Calu3 (cell line): ENCODE data around the gene PYDC2. TPM values are rescaled to one million over a fixed set of nuclear protein-coding genes. Genes with fewer than 3 reads are reported as not detected.

Source experiments
- Bru-seq: library from RNA; stranded (reverse); fragments of 400-500 nt; gene quantifications from one replicate; lab custom pipeline; 2021; lab: Mats Ljungman, UMichigan
- BruChase-seq, 2 experiments: library from RNA; stranded (reverse); fragments of 400-500 nt; gene quantifications; one replicate each; lab custom pipeline; 2021; lab: Mats Ljungman, UMichigan
- BruUV-seq: library from RNA; stranded (reverse); fragments of 400-500 nt; replicated peaks from 2 replicates; lab custom pipeline; 2021; lab: Mats Ljungman, UMichigan
- CTCF ChIA-PET: fragments of 300-600 bp; sonication (Branson Sonifier 250); formaldehyde crosslinking; loops from one replicate; lab custom pipeline; 2022; ENCODE audit warnings: antibody characterized with exemption; lab: Charles Lee
- DNase-seq: peaks from one replicate; pipeline ENCODE4 v3.0.0; 2022
- H3K27ac Mint-ChIP-seq: one replicate; pipeline ENCODE4 v1.8.0; 2022; ENCODE audit warnings: mixed read lengths; ENCODE audit not compliant: unreplicated experiment
- H3K27me3 Mint-ChIP-seq: one replicate; pipeline ENCODE4 v1.8.0; 2022; ENCODE audit warnings: mixed read lengths; ENCODE audit not compliant: unreplicated experiment
- H3K36me3 Mint-ChIP-seq: one replicate; pipeline ENCODE4 v1.8.0; 2022; ENCODE audit warnings: mild to moderate bottlenecking, moderate library complexity, mixed read lengths; ENCODE audit not compliant: insufficient read depth, unreplicated experiment
- H3K4me1 Mint-ChIP-seq: one replicate; pipeline ENCODE4 v1.8.0; 2022; ENCODE audit warnings: mild to moderate bottlenecking, low read depth, mixed read lengths; ENCODE audit not compliant: unreplicated experiment
- H3K4me3 Mint-ChIP-seq: one replicate; pipeline ENCODE4 v1.8.0; 2022; ENCODE audit warnings: mild to moderate bottlenecking, low read depth, moderate library complexity, mixed read lengths; ENCODE audit not compliant: unreplicated experiment
- H3K9me3 Mint-ChIP-seq: one replicate; pipeline ENCODE4 v1.8.0; 2022; ENCODE audit warnings: low read depth, mixed read lengths; ENCODE audit not compliant: unreplicated experiment
- CTCF ChIP-seq: fragments of 200-600 bp; IDR thresholded peaks from one replicate; pipeline ENCODE4 v1.8.0; 2022; ENCODE audit warnings: antibody characterized with exemption; ENCODE audit not compliant: unreplicated experiment
- intact Hi-C: fragments of 100-400 bp; cut with micrococcal nuclease; formaldehyde crosslinking; loops from one replicate; pipeline ENCODE4 v1.10.0; 2022; ENCODE audit not compliant: unreplicated experiment
- long read RNA-seq: library from polyadenylated mRNA; stranded (forward); transcript quantifications from one replicate; pipeline ENCODE4 v2.0.0, GENCODE V29; 2022
- total RNA-seq: library from RNA; stranded (reverse); gene quantifications from 2 replicates; pipeline ENCODE4 v1.2.3, GENCODE V29; 2022

The PYDC2 gene
- not detected in 2 replicates for total RNA-seq
- percentile 22 among the genes with signal in this experiment for Bru-seq, nascent RNA
- BruChase-seq, experiment 1, labeled RNA remaining after a 6-hour chase, result not detected
- percentile 28 among the genes with signal in this experiment for BruChase-seq, experiment 2, labeled RNA remaining after a 2-hour chase
- long read RNA-seq, result 0 reads

DNA sequence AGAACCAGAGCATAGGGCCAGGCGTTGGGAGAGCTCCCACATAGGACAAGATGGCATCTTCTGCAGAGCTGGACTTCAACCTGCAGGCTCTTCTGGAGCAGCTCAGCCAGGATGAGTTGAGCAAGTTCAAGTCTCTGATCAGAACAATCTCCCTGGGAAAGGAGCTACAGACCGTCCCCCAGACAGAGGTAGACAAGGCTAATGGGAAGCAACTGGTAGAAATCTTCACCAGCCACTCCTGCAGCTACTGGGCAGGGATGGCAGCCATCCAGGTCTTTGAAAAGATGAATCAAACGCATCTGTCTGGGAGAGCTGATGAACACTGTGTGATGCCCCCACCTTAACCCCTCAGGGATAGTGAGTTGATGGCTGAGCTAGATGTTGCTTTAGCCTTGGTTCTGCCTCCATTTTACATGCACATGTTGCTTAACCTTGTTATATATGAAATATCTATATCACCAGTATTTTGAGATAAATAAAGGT, at the start of gene PYDC2:
PYDC2 (plus strand) TSS at position 51 of the 483 bp plus-strand sequence; CDS start at position 51, 0 bp downstream.
- intact Hi-C loops, result no loop called here
- no peak for TF ChIP-seq CTCF
- H3K4me3 Mint-ChIP-seq, result no peak within 1 kb of the TSS

DNA sequence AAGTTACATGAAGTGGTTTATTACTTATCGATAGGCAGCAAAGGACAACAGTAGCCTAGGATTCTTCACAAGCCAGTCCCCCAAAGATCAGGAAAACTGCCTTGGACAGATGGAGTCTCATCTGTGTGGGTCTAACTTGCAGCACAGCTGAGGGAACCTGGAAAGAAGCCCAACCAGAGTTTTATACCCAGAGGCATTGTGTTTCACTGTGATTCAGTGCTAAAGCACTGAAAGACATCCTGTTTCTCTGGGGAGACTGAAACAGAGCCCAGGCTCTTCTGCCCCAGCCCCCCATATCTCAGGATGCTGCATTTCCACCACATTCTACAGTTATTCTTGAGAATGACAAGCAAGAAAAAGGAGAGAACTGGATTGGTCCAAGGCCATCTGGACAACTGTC, 48.2 kb upstream of the PYDC2 start:
- no peaks in the 10 kb centered on the region for H3K27me3 Mint-ChIP-seq
- no peak overlapping the region for H3K4me3 Mint-ChIP-seq
- no peak for DNase-seq
- CTCF ChIA-PET, result no interaction called here
- peaks cover 8% of the 10 kb centered on the region for H3K4me1 Mint-ChIP-seq
- TF ChIP-seq CTCF, result no peak
- intact Hi-C loops, result loop anchor here (10.0 kb wide), 2 partner anchors 712 to 772 kb away; no protein-coding TSS in a partner anchor
- H3K27ac Mint-ChIP-seq, result no peak overlapping the region
- BruUV-seq, result no TSS peak
- peaks cover 4% of the 10 kb centered on the region for H3K9me3 Mint-ChIP-seq
- H3K36me3 Mint-ChIP-seq, result no peaks in the 10 kb centered on the region

More for the DNA sequence above, at the start of gene PYDC2:
- Mint-ChIP-seq H3K4me1 (peaks cover 13% of the 10 kb centered on the region), H3K9me3 (no peaks in the 10 kb centered on the region), H3K36me3 (no peaks in the 10 kb centered on the region), H3K27ac (no peak within 1 kb of the TSS), H3K27me3 (no peaks in the 10 kb centered on the region)
- CTCF ChIA-PET, result no interaction called here
- BruUV-seq, result no TSS peak
- DNase-seq, result no peak

DNA sequence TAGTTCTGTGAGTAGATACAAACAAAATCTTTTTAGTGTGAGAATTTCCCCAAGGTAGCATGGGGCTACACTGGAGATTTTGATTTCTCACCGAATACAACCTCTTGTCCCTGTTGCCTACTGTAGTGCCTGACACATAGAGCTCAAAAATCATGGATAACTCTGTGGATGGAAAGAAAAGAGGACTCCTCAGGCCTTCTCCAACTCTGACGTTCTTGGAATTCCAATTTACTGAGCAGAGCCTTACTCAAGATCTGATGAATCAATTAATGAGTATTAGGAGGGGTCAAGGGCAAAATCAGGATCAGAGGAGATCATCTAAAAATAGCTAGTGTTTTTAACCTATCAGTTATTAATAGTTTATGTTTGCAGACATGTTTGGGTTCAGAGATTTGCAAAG, 46.7 kb upstream of the PYDC2 start:
- Mint-ChIP-seq H3K36me3 (no peaks in the 10 kb centered on the region), H3K27me3 (no peaks in the 10 kb centered on the region), H3K9me3 (peaks cover 4% of the 10 kb centered on the region), H3K4me1 (peaks cover 8% of the 10 kb centered on the region), H3K27ac (no peak overlapping the region), H3K4me3 (no peak overlapping the region)
- no peak for DNase-seq
- TF ChIP-seq CTCF, result no peak
- CTCF ChIA-PET, result no interaction called here
- BruUV-seq, result no TSS peak
- intact Hi-C loops, result loop anchor here (10.0 kb wide), 2 partner anchors 711 to 771 kb away; no protein-coding TSS in a partner anchor

- DNase-seq, result no peak
- Mint-ChIP-seq H3K27ac (no peak overlapping the region), H3K36me3 (no peaks in the 10 kb centered on the region), H3K9me3 (peaks cover 4% of the 10 kb centered on the region), H3K4me1 (peaks cover 8% of the 10 kb centered on the region), H3K4me3 (no peak overlapping the region), H3K27me3 (no peaks in the 10 kb centered on the region)
- TF ChIP-seq CTCF, result no peak
- CTCF ChIA-PET, result no interaction called here
- intact Hi-C loops, result loop anchor here (5.0 to 10.0 kb wide), 3 partner anchors 283 to 770 kb away; no protein-coding TSS in a partner anchor
- no TSS peak for BruUV-seq
Observed at GRCh38 chr3:191414732-191415131, 46.2 kb upstream of the PYDC2 start.
